NCI-H2196 treated with DMSO at 0.1 percent for 48 hours (cell line): Measurements from ENCODE around the gene MTRF1L.
A peak's percentile ranks its signal among the peaks of the same experiment; 100 is the strongest.

Source experiments
- DNase-seq: peaks from one replicate; lab custom pipeline; 2025; ENCODE audit not compliant: unreplicated experiment; lab: John Stamatoyannopoulos, UW

MTRF1L gene

GRCh38 chr6:153002613-153003365 lies at the start of gene MTRF1L:
Gene MTRF1L, minus strand, starts transcription at chr6:153002709. Its CDS starts 24 bp downstream, at chr6:153002685.
- peak; percentile 92 for DNase-seq

- no peak for DNase-seq
Measured at GRCh38 chr6:153051801-153052200, 49.3 kb upstream of the MTRF1L start.

GRCh38 chr6:153048631-153049030 lies 46.1 kb upstream of the MTRF1L start:
- no peak for DNase-seq

- DNase-seq, result no peak
Measured at GRCh38 chr6:153047386-153047785, 44.9 kb upstream of the MTRF1L start.

GRCh38 chr6:153045271-153045670 lies 42.8 kb upstream of the MTRF1L start:
- DNase-seq, result no peak

DNA sequence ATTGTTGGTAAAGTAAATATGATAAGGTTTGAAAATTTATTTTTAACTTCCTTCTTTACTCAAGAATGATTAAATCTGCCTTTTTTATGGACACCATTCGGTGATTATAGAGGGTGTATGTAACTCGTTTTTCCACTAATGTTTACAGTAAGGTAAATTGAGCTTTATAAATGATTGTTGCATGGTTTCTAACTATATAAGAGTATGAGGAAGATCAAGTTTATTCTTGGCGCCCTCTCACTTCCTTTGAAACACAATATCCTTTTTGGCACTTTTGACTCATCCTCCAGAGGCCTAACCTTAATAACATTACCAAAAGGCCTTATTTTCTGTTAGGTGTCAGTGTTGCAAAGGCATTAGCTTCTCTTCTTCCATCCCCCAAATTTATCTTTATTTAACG lies 41.8 kb upstream of the MTRF1L start:
- peak; percentile 53 for DNase-seq

- peak; percentile 80 for DNase-seq
Measured at GRCh38 chr6:153043719-153044118, 41.2 kb upstream of the MTRF1L start.

- DNase-seq, result no peak
Measured at GRCh38 chr6:153038378-153039057, 36.0 kb upstream of the MTRF1L start.

GRCh38 chr6:153034139-153034538 lies 31.6 kb upstream of the MTRF1L start:
- DNase-seq, result no peak

DNA sequence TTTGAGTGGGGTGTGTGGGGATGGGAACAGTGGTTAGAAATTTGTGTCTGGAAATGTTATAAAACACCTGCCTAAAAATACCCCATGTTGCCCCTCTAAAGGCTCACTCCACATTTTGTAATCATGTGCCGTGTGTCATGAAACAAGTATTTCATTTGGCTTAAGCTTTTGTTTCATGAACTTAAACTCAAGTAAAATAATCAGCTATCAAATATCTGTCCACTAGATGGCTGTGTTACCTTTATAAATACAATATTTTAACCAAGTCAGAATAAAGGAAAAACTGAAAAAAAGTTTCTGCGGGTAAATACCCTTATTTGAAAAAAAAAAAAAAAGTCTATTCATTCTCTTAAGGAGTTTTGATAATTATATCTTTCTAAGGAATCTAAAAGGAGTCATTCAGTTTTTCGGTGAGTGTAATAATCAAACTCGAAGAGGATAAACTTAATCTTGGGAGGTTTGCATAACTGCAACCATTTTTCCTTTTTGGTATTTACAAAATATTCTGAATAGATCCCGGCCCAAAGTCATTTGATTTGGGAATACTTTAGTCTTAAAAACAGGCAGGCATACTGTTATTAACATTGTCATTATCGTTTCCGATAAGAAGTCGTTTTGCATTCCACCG lies 29.9 kb upstream of the MTRF1L start:
- peak; percentile 11 for DNase-seq

DNA sequence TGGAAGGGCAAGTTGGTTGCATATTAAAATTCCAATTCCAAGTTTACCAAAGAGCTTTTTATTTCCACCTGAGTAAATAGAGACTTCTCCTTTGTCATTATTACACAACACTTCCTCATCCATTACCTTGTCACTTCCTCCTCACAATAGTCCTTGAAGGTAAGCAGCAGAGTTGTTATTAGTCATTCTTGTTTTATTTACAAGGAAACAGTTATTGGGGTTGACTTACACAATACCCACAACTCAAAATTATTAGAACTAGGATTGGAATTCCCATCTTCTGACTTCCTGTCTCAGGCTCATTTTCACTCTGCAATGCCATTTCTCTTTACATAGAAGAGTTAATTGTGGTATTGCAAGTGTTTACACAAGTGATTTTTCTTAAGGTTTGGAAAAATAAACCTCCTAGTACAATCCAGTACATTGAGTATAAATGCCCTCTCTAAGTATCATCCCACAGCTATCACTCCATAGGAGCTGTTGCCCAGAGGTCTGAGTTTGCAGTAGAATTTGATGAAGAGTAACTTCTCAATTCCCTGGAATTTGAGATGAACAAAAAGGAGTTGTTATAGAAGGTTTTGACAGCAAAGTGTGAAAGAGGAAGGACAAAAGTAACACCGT lies 28.9 kb upstream of the MTRF1L start:
- no peak for DNase-seq

- DNase-seq, result no peak
Measured at GRCh38 chr6:153028963-153029362, 26.5 kb upstream of the MTRF1L start.

GRCh38 chr6:153028286-153028685 lies 25.8 kb upstream of the MTRF1L start:
- no peak for DNase-seq

DNA sequence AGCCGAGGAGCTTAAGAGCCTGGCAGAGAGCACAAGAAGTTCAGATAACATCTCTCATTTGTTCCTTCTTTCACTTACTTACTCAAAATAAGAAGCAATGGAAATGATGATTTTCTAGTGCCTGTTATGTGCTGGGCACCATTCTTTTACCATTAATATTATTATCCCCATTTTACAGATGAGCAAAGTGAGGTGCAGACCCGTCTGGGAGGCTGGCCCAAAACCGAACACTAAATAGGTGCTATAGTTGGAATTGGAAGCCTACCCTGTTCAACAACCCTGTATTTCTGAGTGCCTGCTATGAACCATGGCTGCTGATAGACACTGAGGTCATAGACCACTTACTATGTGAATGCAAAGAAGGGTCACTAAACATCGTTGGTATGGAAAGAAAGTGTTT lies 25.0 kb upstream of the MTRF1L start:
- DNase-seq, result no peak

GRCh38 chr6:153024709-153025017 lies 22.2 kb upstream of the MTRF1L start:
- DNase-seq, result no peak

DNA sequence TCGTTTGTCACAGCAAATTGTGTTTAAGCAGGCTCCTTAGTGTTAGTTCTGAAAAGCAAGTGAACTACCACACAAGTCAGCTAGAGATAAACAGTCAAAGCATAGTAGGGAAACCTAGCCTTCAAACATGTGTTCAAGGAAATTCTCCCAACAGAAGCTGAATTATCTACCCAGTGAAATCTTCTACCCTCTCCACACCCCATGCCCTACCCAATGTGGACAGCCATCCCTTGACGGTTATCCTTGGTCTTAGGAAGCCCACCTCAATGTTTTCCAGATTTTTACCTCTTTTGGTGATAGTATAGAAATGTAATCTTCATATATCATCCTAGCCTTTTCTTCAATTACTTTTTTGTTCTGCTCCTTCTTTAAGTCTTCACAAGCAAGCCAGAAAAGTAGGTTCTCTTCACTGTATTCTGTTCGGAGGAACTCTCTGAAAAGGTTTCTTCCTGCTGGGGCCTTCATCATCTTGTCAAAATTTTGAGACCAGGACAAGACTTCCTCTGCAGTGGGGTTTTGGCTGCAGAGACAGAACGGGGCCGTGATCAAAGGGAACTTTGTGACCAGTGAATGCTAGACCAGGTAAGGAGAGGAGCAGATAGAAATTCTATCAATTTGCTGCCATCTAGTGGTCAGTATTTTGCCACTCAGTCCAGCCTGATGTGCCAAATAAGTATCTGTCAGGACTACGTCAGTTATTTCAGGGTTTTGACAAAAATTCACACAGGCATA lies 21.6 kb upstream of the MTRF1L start:
- DNase-seq, result peak; percentile 53

- no peak for DNase-seq
Measured at GRCh38 chr6:153018355-153018754, 15.8 kb upstream of the MTRF1L start.

DNA sequence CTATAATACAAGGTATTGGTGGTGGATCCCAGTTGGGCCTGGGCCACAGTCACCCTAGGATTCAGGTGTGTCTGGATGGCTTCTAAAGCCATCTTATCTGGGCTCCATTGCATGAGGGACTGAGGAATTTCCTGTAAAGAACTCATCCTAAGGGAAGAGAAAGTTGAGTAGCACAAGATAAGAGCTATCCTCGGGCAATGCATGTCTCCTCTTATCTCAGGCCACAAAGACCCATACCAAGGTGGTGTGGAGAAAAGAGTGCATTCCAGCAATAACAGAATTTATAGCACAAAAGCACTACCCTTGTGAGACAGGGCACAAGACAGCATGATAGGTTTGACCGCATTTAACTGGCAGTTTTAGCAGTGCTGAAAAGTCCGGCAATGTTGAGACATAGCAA lies 14.3 kb upstream of the MTRF1L start:
- no peak for DNase-seq

- DNase-seq, result no peak
Measured at GRCh38 chr6:153015094-153015640, 12.7 kb upstream of the MTRF1L start.

- no peak for DNase-seq
Measured at GRCh38 chr6:153013438-153013837, 10.9 kb upstream of the MTRF1L start.

DNA sequence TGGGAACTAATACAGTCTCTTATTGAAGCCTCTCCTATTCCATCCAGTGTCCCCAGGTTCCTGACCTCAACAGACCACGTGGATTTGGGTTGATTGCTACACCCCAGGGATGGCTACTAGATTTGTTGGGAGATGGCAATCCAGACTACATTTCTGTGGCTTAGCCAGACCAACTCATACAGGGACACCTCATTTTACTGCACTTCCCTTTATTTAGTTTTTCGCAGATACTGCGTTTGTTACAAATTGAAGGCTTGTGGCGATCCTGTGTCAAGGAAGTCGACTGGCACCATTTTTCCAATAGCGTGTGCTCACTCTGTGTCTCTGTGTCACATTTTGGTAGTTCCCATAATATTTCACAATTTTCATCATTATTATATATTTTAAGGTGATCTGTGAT lies 10.3 kb upstream of the MTRF1L start:
- DNase-seq, result no peak
